Activated naive CD8-positive, alpha-beta T cell (primary cell): ENCODE data around the gene ASCC3.
"Not testable (repeated sequence)": the region's sequence is repeated elsewhere in the genome, so short reads cannot be mapped to it uniquely, and the experiment has no call there.

Source experiments
- H3K27ac Mint-ChIP-seq: one replicate; pipeline ENCODE4 v1.8.0; 2021; ENCODE audit warnings: mixed read lengths
- H3K27me3 Mint-ChIP-seq: one replicate; pipeline ENCODE4 v1.8.0; 2021; ENCODE audit warnings: mixed read lengths
- H3K36me3 Mint-ChIP-seq: one replicate; pipeline ENCODE4 v1.8.0; 2021; ENCODE audit warnings: mixed read lengths
- H3K4me1 Mint-ChIP-seq: one replicate; pipeline ENCODE4 v1.8.0; 2021; ENCODE audit warnings: low read depth, mixed read lengths
- H3K4me3 Mint-ChIP-seq: one replicate; pipeline ENCODE4 v1.8.0; 2021; ENCODE audit warnings: mild to moderate bottlenecking, mixed read lengths
- H3K9me3 Mint-ChIP-seq: one replicate; pipeline ENCODE4 v1.8.0; 2021; ENCODE audit warnings: low read depth, mixed read lengths

The ASCC3 gene

DNA sequence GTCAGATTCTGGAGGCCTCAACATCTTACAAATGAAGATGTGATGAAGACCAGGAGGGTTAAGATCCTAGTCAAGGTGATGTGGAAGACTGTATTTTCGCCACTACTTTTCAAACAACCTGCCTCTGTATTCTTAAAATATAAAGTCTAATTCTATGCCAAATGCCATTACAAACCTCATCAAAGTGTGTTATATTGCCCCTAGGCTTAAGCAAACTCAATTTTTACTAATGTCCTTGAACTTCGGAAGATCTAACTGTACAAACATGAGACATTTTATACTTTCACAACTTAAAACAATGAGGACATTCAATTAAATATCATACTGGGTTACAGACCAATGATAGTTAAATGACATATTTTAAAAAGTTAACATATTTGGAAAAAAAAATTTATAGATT, 19.1 kb downstream of the ASCC3 start:
- Mint-ChIP-seq H3K27me3 (no peaks in the 10 kb centered on the region), H3K4me1 (peaks cover 2% of the 10 kb centered on the region), H3K36me3 (peaks cover 56% of the 10 kb centered on the region), H3K9me3 (peaks cover 7% of the 10 kb centered on the region), H3K27ac (no peak overlapping the region), H3K4me3 (no peak overlapping the region)

DNA sequence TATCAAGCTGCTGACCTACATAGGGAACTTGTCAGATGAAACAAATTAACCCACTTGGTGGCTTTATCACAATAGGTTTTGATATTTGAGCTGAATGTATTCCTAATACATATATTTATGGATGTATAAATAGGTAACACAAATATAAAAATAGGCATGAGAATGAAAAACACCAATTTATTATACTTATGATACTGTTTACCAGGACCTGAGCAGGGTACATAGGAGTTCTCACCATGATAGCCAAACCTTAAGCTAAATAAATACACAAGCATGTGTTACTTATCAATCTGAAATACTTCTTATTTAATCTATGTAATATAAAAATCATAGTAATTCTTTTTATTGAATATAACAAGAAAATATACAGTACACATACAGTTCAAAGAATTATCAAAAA, 25.0 kb downstream of the ASCC3 start:
- H3K9me3 Mint-ChIP-seq = peaks cover 12% of the 10 kb centered on the region
- H3K4me1 Mint-ChIP-seq = peaks cover 2% of the 10 kb centered on the region
- H3K27me3 Mint-ChIP-seq = no peaks in the 10 kb centered on the region
- H3K4me3 Mint-ChIP-seq = no peak overlapping the region
- H3K27ac Mint-ChIP-seq = no peak overlapping the region
- H3K36me3 Mint-ChIP-seq = peaks cover 47% of the 10 kb centered on the region

DNA sequence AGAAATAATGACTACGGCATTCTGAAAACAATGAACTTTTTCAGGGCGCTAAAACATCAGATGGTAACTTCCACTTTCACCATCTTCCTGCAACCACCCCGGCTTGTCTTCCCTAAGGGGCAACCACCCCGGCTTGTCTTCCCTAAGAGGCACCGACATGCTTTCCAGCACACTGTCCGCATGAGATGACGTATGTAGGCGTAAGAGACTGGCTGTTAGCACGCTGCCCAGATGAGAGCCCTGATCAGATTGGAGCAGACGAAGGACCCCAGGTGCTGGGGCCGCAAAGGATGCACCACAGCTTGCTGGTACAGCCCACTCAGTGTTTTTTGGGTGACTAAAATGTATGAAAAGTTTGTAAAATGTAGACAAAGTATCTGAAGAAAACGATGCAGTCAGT, 29.3 kb downstream of the ASCC3 start:
- peaks cover 31% of the 10 kb centered on the region for H3K36me3 Mint-ChIP-seq
- no peak overlapping the region for H3K4me3 Mint-ChIP-seq
- H3K27ac Mint-ChIP-seq = no peak overlapping the region

DNA sequence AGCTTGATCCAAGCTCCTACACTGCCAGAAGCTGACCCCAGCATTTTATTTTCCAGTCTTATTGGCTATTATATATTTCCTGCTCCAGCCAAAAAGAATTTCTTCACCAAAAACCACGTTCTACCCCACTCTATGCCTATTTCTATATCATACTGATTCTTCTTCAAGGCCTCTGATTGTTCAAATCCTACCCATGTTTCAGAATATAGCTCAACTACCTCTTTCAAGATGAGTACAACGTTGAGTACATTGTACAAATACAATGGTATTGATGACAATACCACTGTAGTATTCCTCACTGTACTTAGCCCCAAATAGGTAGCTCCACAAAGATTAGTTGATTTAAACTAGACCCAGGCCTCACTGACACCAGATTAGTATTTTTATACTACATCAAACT, 31.0 kb downstream of the ASCC3 start:
- no peaks in the 10 kb centered on the region for H3K27me3 Mint-ChIP-seq
- H3K4me3 Mint-ChIP-seq = no peak overlapping the region
- peaks cover 26% of the 10 kb centered on the region for H3K36me3 Mint-ChIP-seq
- no peaks in the 10 kb centered on the region for H3K9me3 Mint-ChIP-seq
- H3K4me1 Mint-ChIP-seq = peaks cover 30% of the 10 kb centered on the region
- H3K27ac Mint-ChIP-seq = no peak overlapping the region

More for the DNA sequence above, 29.3 kb downstream of the ASCC3 start:
- Mint-ChIP-seq H3K4me1 (peaks cover 16% of the 10 kb centered on the region), H3K9me3 (peaks cover 4% of the 10 kb centered on the region), H3K27me3 (no peaks in the 10 kb centered on the region)

DNA sequence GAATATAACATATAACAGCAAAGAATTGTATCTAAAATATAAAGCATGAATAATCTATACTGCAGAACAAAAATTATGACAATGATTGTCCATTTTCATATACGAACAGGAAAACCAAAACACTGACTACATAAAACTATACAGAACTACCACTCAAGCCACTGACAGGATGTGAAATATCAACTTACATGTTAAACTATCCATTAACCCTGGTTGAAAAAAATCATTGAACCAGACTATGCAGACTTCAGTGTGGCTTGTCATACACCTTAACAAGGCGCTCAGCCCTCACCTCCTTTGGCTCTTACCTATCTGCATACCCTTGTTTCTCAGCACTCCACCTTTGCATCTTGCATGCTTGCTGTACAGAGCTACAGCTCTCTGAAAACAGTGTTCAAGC, 34.9 kb downstream of the ASCC3 start:
- Mint-ChIP-seq H3K27me3 (no peaks in the 10 kb centered on the region), H3K4me1 (peaks cover 46% of the 10 kb centered on the region), H3K4me3 (no peak overlapping the region), H3K36me3 (peaks cover 19% of the 10 kb centered on the region), H3K27ac (no peak overlapping the region), H3K9me3 (no peaks in the 10 kb centered on the region)

DNA sequence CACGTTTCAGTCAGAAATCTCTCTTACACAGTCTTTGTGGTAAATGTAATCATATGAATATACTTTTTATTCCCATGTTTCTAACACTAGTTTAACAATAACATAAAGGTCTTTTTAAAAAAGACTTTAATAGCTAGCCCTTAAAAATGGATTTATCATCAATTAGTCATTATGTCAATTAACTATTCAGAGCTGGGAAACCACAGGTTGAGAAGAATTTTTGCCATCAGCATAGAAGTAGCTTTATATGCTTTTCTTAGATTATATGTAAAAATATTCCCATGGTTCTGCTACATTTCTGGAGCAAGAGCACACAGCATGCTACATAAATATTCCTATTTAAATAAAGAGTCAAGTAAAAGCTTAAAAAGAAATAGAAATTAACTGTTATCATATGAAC, 35.5 kb downstream of the ASCC3 start:
- Mint-ChIP-seq H3K27me3 (no peaks in the 10 kb centered on the region), H3K4me1 (peaks cover 46% of the 10 kb centered on the region), H3K4me3 (no peak overlapping the region), H3K27ac (no peak overlapping the region), H3K36me3 (peaks cover 18% of the 10 kb centered on the region), H3K9me3 (no peaks in the 10 kb centered on the region)

DNA sequence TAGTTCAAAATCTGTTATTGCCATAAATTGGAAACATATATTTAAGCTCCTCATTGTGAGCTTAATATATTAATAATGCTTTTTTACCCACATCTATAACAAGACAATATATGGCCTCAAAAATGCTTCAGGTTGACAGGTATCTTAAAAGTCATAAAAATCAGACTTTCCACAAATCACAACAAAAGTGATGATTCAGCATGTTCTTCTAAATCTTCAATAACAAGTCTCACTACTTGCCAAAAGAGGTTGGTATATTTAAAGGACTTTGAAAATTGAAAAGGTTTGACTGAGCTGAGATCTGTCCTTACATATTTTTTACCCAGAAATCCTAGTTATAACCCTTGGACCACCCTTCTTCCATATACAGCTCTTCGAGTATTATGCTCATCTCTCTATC, 41.7 kb downstream of the ASCC3 start:
- H3K27me3 Mint-ChIP-seq = no peaks in the 10 kb centered on the region
- peaks cover 22% of the 10 kb centered on the region for H3K36me3 Mint-ChIP-seq
- no peak overlapping the region for H3K4me3 Mint-ChIP-seq
- peaks cover 4% of the 10 kb centered on the region for H3K9me3 Mint-ChIP-seq
- peaks cover 22% of the 10 kb centered on the region for H3K4me1 Mint-ChIP-seq
- no peak overlapping the region for H3K27ac Mint-ChIP-seq

DNA sequence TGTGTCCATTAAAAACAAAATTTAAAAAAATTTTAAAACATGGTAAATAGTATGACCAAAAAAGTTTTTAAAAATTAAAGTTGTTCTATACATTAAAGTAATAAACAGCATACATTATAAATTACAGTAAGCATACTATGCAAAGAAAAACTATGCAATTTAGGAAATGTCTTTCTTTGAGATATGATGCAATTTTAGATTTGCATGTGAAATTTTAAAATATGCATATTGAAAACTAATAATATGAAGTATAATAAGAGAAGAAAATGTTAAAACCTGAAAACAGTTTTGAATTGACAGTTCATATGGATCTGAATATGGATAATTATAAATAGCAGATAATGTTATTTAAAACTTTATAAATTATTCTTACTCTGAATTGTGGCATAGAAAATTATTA, 43.1 kb downstream of the ASCC3 start:
- Mint-ChIP-seq H3K4me1 (peaks cover 18% of the 10 kb centered on the region), H3K4me3 (no peak overlapping the region), H3K9me3 (peaks cover 4% of the 10 kb centered on the region), H3K36me3 (peaks cover 20% of the 10 kb centered on the region), H3K27ac (no peak overlapping the region), H3K27me3 (no peaks in the 10 kb centered on the region)

DNA sequence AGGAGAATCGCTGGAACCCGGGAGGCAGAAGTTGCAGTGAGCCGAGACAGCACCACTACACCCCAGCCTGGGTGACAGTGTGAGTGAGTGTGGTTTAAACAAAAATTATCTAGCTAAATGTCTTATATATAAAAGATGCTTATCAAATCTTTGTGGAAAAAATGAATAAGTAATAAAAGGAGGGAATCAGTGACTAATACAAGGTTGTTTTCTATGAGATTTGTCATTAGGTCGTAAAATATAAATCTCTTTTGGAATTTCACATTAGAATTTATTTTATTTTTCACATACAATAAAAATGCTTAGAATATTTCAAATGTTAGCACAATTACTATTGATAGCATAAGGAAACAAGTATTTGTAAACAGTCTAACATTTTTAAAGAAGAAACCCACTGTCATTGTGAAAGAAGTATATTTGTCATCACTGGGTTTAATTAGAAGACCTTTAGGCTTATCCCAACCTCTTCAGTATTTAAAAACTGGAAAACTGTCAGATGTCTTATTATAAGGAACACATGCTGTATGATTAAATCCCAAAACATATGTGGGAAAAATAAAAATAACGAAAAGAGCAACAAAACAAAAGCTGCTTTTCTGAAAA, 47.1 kb downstream of the ASCC3 start:
- Mint-ChIP-seq H3K4me1 (peaks cover 20% of the 10 kb centered on the region), H3K27me3 (no peaks in the 10 kb centered on the region), H3K27ac (no peak overlapping the region), H3K9me3 (peaks cover 4% of the 10 kb centered on the region), H3K4me3 (no peak overlapping the region), H3K36me3 (peaks cover 26% of the 10 kb centered on the region)

DNA sequence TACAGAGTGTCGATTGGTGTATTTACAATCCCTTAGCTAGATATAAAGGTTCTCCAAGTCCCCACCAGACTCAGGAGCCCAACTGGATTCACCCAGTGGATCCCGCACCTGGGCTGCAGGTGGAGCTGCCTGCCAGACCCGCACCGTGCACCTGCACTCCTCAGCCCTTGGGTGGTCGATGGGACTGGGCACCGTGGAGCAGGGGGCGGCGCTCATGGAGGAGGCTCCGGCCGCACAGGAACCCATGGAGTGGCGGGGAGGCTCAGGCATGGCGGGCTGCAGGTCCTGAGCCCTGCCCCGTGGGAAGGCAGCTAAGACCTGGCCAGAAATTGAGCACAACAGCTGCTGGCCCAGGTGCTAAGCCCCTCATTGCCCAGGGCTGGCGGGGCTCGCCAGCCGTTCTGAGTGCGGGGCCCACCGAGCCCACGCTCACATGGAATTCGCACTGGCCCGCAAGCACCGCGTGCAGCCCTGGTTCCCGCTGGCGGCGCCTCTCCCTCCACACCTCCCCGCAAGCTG, 52.0 kb downstream of the ASCC3 start:
- not testable (repeated sequence) for H3K9me3 Mint-ChIP-seq, H3K27me3 Mint-ChIP-seq, H3K27ac Mint-ChIP-seq, H3K4me3 Mint-ChIP-seq
- H3K4me1 Mint-ChIP-seq = peaks cover 12% of the 10 kb centered on the region
- H3K36me3 Mint-ChIP-seq = peaks cover 14% of the 10 kb centered on the region

DNA sequence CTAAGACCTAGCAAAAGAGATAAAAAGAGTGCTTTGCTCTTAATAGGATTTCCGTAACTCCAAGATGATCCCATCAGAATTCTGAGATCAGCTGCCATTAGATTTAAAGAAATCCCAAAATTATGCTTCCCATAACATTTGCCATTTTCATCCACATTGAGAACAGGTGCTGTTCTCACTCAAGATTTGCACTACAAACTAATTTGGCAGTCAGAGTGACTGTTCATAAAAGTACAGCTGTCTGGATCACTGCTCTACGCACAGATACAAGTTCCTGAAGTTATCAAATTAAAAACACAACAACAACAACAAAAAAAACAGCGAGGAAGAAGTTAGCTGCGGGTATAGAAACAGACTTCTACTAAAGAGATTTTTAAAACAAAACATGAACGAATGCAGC, 58.1 kb downstream of the ASCC3 start:
- Mint-ChIP-seq H3K27me3 (no peaks in the 10 kb centered on the region), H3K4me3 (no peak overlapping the region), H3K4me1 (peaks cover 7% of the 10 kb centered on the region), H3K9me3 (no peaks in the 10 kb centered on the region), H3K27ac (no peak overlapping the region), H3K36me3 (peaks cover 19% of the 10 kb centered on the region)

DNA sequence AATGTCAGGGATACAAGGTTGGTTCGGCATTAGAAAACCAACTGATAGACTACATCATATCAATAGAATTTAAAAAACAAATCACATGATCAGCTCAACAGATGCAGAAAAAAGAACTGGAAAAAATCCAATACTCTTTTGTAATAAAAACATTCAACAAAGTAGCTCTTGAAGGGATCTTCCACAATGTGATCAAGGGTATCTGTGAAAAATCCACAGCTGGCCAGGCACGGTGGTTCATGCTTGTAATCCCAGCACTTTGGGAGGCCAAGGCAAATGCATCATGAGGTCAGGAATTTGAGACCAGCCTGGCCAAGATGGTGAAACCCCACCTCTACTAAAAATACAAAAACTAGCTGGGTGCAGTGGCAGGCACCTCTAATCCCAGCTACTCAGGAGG, 63.1 kb downstream of the ASCC3 start:
- Mint-ChIP-seq H3K36me3 (peaks cover 39% of the 10 kb centered on the region), H3K9me3 (no peaks in the 10 kb centered on the region), H3K27ac (no peak overlapping the region), H3K4me1 (peaks cover 34% of the 10 kb centered on the region), H3K27me3 (no peaks in the 10 kb centered on the region), H3K4me3 (no peak overlapping the region)

DNA sequence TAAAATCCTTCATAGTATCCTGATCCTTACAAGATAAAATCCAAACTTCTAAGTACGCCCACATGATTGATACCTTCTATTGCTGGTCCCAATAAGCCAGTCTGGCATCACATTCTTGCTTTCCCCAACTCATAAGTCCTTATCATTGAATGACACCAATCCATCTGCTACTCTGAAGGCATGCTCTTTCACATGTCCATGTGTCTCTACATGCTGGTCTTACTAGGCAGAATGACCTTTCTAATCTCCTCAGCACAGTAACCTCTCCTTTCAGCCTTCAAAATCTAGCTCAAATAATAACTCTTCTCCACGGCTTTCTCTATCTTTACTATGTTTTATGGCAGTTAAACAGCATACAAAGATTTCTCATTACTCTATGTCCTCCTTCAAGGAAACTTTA, 71.1 kb downstream of the ASCC3 start:
- peaks cover 42% of the 10 kb centered on the region for H3K4me1 Mint-ChIP-seq
- no peaks in the 10 kb centered on the region for H3K27me3 Mint-ChIP-seq
- no peaks in the 10 kb centered on the region for H3K9me3 Mint-ChIP-seq
- H3K4me3 Mint-ChIP-seq = no peak overlapping the region
- H3K27ac Mint-ChIP-seq = no peak overlapping the region
- peaks cover 26% of the 10 kb centered on the region for H3K36me3 Mint-ChIP-seq

DNA sequence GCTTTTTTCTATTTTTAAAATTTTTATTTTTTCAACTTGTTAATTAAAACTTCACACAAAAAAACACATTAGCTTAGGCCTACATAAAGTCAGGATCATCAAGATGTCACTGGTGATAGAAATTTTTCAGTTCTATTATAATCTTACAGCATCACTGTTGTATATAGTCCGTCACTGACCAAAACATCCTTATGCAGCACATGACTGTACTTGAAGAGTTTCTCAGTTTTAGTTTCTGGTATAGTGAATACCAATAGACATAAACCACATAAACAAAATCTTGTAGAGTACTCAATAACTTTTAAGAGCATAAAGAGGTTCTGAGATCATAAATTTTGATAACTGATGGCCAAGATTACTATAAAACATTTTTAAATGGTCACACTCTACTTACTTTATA, 71.8 kb downstream of the ASCC3 start:
- peaks cover 23% of the 10 kb centered on the region for H3K36me3 Mint-ChIP-seq
- no peak overlapping the region for H3K27ac Mint-ChIP-seq
- H3K4me3 Mint-ChIP-seq = no peak overlapping the region
- no peaks in the 10 kb centered on the region for H3K9me3 Mint-ChIP-seq
- peaks cover 39% of the 10 kb centered on the region for H3K4me1 Mint-ChIP-seq
- H3K27me3 Mint-ChIP-seq = no peaks in the 10 kb centered on the region

DNA sequence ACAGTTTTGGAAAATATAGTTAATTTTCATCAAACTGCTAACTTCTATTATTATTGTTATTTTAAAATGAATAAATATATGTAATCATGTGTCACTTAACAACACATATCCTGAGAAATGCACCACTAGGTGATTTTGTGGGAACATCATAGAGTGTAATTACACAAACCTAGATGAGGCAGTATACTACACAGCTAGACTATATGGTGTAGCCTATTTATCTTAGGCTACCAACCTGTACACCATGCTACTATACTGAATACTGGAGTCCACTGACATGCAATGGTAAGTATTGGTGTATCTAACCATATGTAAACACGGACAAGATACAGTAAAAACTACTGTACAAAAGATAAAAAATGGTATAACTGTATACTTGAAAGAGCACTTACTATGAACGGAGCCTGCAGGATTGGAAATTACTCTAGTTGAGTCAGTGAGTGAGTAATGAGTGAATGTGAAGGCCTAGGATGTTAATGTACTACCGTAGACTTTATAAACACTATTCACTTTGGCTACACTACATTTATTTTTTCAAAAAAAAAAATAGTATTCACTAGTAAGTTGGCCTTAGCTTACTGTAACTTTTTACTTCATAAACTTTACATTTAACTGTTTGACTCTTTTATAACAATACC, 72.4 kb downstream of the ASCC3 start:
- Mint-ChIP-seq H3K4me1 (peaks cover 33% of the 10 kb centered on the region), H3K4me3 (no peak overlapping the region), H3K9me3 (no peaks in the 10 kb centered on the region), H3K27ac (no peak overlapping the region), H3K27me3 (no peaks in the 10 kb centered on the region), H3K36me3 (peaks cover 21% of the 10 kb centered on the region)

DNA sequence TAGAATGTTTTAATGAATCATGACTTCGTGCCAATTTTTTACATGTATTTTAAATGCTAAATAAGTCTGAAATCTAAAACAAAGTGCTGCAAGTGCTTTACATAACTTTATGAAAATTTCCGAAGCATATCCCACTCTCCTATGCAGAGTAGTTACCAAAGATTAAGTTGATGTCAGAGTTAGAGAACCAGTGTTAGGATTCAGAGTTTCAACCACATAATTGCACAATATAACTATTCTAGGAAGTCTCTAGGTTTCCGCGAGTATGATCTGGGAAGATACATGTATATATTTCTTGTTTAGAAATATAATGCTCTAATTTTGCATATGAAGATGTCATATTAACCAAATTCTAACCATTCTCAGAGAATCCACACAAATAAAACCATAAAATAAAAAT, 74.8 kb downstream of the ASCC3 start:
- Mint-ChIP-seq H3K4me3 (no peak overlapping the region), H3K36me3 (peaks cover 14% of the 10 kb centered on the region), H3K27ac (no peak overlapping the region), H3K9me3 (no peaks in the 10 kb centered on the region), H3K4me1 (peaks cover 18% of the 10 kb centered on the region), H3K27me3 (no peaks in the 10 kb centered on the region)
